ENCODE data around the gene PRG3.
"Not testable (repeated sequence)": the region's sequence is repeated elsewhere in the genome, so short reads cannot be mapped to it uniquely, and the experiment has no call there.

The PRG3 gene

GRCh38 chr11:57341250-57341808 is 39.6 kb downstream of the PRG3 start:
- no peak for FAIRE-seq
- no peak for TF ChIP-seq POLR2AphosphoS5 (IDR thresholded peaks at IDR 0.05; ENCODE audit: low read depth, low read length)
- no peak for TF ChIP-seq TAF1 (IDR thresholded peaks at IDR 0.05; ENCODE audit: borderline replicate concordance, low read depth, low read length)
- no peak for TF ChIP-seq POLR2A (IDR thresholded peaks at IDR 0.05; ENCODE audit: low read depth, low read length)

GRCh38 chr11:57340039-57340615 is 40.8 kb downstream of the PRG3 start:
- TF ChIP-seq POLR2A (IDR thresholded peaks at IDR 0.05; ENCODE audit: low read depth, low read length) (no peak), TAF1 (IDR thresholded peaks at IDR 0.05; ENCODE audit: borderline replicate concordance, low read depth, low read length) (no peak), POLR2AphosphoS5 (IDR thresholded peaks at IDR 0.05; ENCODE audit: low read depth, low read length) (no peak)
- DNase-seq (ENCODE audit: insufficient read length): no peak
- no peak for FAIRE-seq

More at GRCh38 chr11:57341250-57341808, 39.6 kb downstream of the PRG3 start:
- no peak for DNase-seq (ENCODE audit: insufficient read length)

GRCh38 chr11:57339328-57339727 is 41.6 kb downstream of the PRG3 start:
- DNase-seq (ENCODE audit: insufficient read length) (no peak), FAIRE-seq (no peak)
- no peak for TF ChIP-seq POLR2A (IDR thresholded peaks at IDR 0.05; ENCODE audit: low read depth, low read length)
- TF ChIP-seq TAF1 (IDR thresholded peaks at IDR 0.05; ENCODE audit: borderline replicate concordance, low read depth, low read length): no peak
- TF ChIP-seq POLR2AphosphoS5 (IDR thresholded peaks at IDR 0.05; ENCODE audit: low read depth, low read length): no peak

GRCh38 chr11:57338142-57338541 is 42.8 kb downstream of the PRG3 start, which contains the start of gene P2RX3:
P2RX3 (plus strand) TSS chr11:57338352; CDS start chr11:57338551, 199 bp downstream.
- DNase-seq (ENCODE audit: insufficient read length): no peak
- TF ChIP-seq POLR2AphosphoS5 (IDR thresholded peaks at IDR 0.05; ENCODE audit: low read depth, low read length) (no peak), POLR2A (IDR thresholded peaks at IDR 0.05; ENCODE audit: low read depth, low read length) (no peak), TAF1 (IDR thresholded peaks at IDR 0.05; ENCODE audit: borderline replicate concordance, low read depth, low read length) (no peak)
- FAIRE-seq: no peak

- DNase-seq (ENCODE audit: insufficient read length); FAIRE-seq: not testable (repeated sequence)
Measured at GRCh38 chr11:57336856-57337255, 44.1 kb downstream of the PRG3 start.

- TF ChIP-seq TAF1 (IDR thresholded peaks at IDR 0.05; ENCODE audit: borderline replicate concordance, low read depth, low read length): no peak
- TF ChIP-seq POLR2AphosphoS5 (IDR thresholded peaks at IDR 0.05; ENCODE audit: low read depth, low read length): 0 out of 2 replicates have a peak, but pooled peaks have one; percentile 12
- DNase-seq (ENCODE audit: insufficient read length) (no peak), FAIRE-seq (no peak)
Measured at GRCh38 chr11:57336111-57336666, 44.8 kb downstream of the PRG3 start.

- peak; percentile 99 for FAIRE-seq
Measured at GRCh38 chr11:57335343-57336110, 45.4 kb downstream of the PRG3 start, which contains the start of gene SSRP1. SSRP1 (minus strand) TSS chr11:57335892; CDS start chr11:57335121, 771 bp downstream.

GRCh38 chr11:57335023-57335342 is 46.0 kb downstream of the PRG3 start:
- FAIRE-seq: no peak
- no peak for DNase-seq (ENCODE audit: insufficient read length)
- TF ChIP-seq TAF1 (IDR thresholded peaks at IDR 0.05; ENCODE audit: borderline replicate concordance, low read depth, low read length) (no peak), POLR2AphosphoS5 (IDR thresholded peaks at IDR 0.05; ENCODE audit: low read depth, low read length) (no peak), POLR2A (IDR thresholded peaks at IDR 0.05; ENCODE audit: low read depth, low read length) (no peak)

More at GRCh38 chr11:57335343-57336110, 45.4 kb downstream of the PRG3 start, which contains the start of gene SSRP1:
- TF ChIP-seq POLR2AphosphoS5 (IDR thresholded peaks at IDR 0.05; ENCODE audit: low read depth, low read length) (peak; percentile 81), TAF1 (IDR thresholded peaks at IDR 0.05; ENCODE audit: borderline replicate concordance, low read depth, low read length) (peak; percentile 83), POLR2A (IDR thresholded peaks at IDR 0.05; ENCODE audit: low read depth, low read length) (peak; percentile 83)
- DNase-seq (ENCODE audit: insufficient read length): peak; percentile 91

- TF ChIP-seq POLR2A (IDR thresholded peaks at IDR 0.05; ENCODE audit: low read depth, low read length) (no peak), TAF1 (IDR thresholded peaks at IDR 0.05; ENCODE audit: borderline replicate concordance, low read depth, low read length) (no peak), POLR2AphosphoS5 (IDR thresholded peaks at IDR 0.05; ENCODE audit: low read depth, low read length) (no peak)
- FAIRE-seq (no peak), DNase-seq (ENCODE audit: insufficient read length) (no peak)
Measured at GRCh38 chr11:57332694-57333440, 48.1 kb downstream of the PRG3 start.

GRCh38 chr11:57331720-57332119 is 49.2 kb downstream of the PRG3 start:
- TF ChIP-seq TAF1 (IDR thresholded peaks at IDR 0.05; ENCODE audit: borderline replicate concordance, low read depth, low read length) (no peak), POLR2A (IDR thresholded peaks at IDR 0.05; ENCODE audit: low read depth, low read length) (no peak), POLR2AphosphoS5 (IDR thresholded peaks at IDR 0.05; ENCODE audit: low read depth, low read length) (no peak)
- peak; percentile 38 for FAIRE-seq
- no peak for DNase-seq (ENCODE audit: insufficient read length)

GRCh38 chr11:57330029-57330428 is 50.9 kb downstream of the PRG3 start:
- TF ChIP-seq POLR2AphosphoS5 (IDR thresholded peaks at IDR 0.05; ENCODE audit: low read depth, low read length) (no peak), TAF1 (IDR thresholded peaks at IDR 0.05; ENCODE audit: borderline replicate concordance, low read depth, low read length) (no peak), POLR2A (IDR thresholded peaks at IDR 0.05; ENCODE audit: low read depth, low read length) (no peak)
- FAIRE-seq: no peak
- no peak for DNase-seq (ENCODE audit: insufficient read length)

Data from GM12892 (cell line).